HEK293 (cell line): ENCODE measurements around the gene LYZL4.

Source experiments
- CTCF ChIA-PET: fragments of 350-600 bp; formaldehyde crosslinking; extraction: SDS; loops from one replicate; lab custom pipeline; 2021; ENCODE audit warnings: antibody characterized with exemption; lab: Yijun Ruan, JAX
- POLR2A ChIA-PET: fragments of 300-600 bp; formaldehyde crosslinking; extraction: SDS; loops from one replicate; lab custom pipeline; 2020; ENCODE audit warnings: antibody characterized with exemption, inconsistent platforms; lab: Yijun Ruan, JAX
- H3K27ac ChIP-seq: fragments of 200-500 bp; sonication (Bioruptor generic); 2 replicates; pipeline ENCODE4 v1.5.1; 2014; ENCODE audit warnings: low read depth, low read length, control low read depth, inconsistent platforms; ENCODE audit errors: extremely low read depth
- H3K36me3 ChIP-seq, 2 experiments: fragments of 200-500 bp in 1 of 2; sonication (Bioruptor generic) in 1 of 2; 1 replicate in 1 of 2; 2 replicates in 1 of 2; pipeline ENCODE4 v1.5.1; 2014 to 2017; ENCODE audit warnings: inconsistent platforms in 2 of 2, low read length in 2 of 2; ENCODE audit not compliant: control insufficient read depth in 2 of 2, insufficient read depth in 1 of 2
- H3K4me1 ChIP-seq: fragments of 200-500 bp; sonication (Bioruptor generic); 2 replicates; pipeline ENCODE4 v1.5.1; 2014; ENCODE audit warnings: mild to moderate bottlenecking, low read length, inconsistent platforms; ENCODE audit not compliant: control insufficient read depth, insufficient read depth
- H3K4me3 ChIP-seq: 2 replicates; pipeline ENCODE4 v1.5.1; 2011; ENCODE audit warnings: low read depth, mild to moderate bottlenecking, control low read depth, low read length, moderate library complexity
- H3K9me3 ChIP-seq: fragments of 200-500 bp; sonication (Bioruptor generic); 2 replicates; pipeline ENCODE4 v1.5.1; 2014; ENCODE audit warnings: low read depth, low read length, inconsistent platforms; ENCODE audit not compliant: control insufficient read depth, insufficient read depth
- EGR2 ChIP-seq: fragments of 450-650 bp; formaldehyde crosslinking; IDR thresholded peaks from 2 replicates; pipeline ENCODE4 v1.5.1; 2016; ENCODE audit warnings: low read depth, missing biosample characterization, missing genetic modification characterization
- GLIS2 ChIP-seq: fragments of 450-650 bp; formaldehyde crosslinking; IDR thresholded peaks from 2 replicates; pipeline ENCODE4 v1.5.1; 2016; ENCODE audit warnings: missing biosample characterization, missing genetic modification characterization
- PRDM1 ChIP-seq: fragments of 450-650 bp; formaldehyde crosslinking; IDR thresholded peaks from 2 replicates; pipeline ENCODE4; 2016; ENCODE audit warnings: missing biosample characterization, missing genetic modification characterization
- ZBTB17 ChIP-seq: fragments of 450-650 bp; formaldehyde crosslinking; IDR thresholded peaks from 2 replicates; pipeline ENCODE4 v1.5.1; 2016; ENCODE audit warnings: missing biosample characterization, missing genetic modification characterization
- ZBTB6 ChIP-seq: fragments of 450-650 bp; formaldehyde crosslinking; IDR thresholded peaks from 2 replicates; pipeline ENCODE4 v1.5.1; 2017; ENCODE audit warnings: missing biosample characterization, missing genetic modification characterization
- ZNF10 ChIP-seq: fragments of 450-650 bp; formaldehyde crosslinking; IDR thresholded peaks from 2 replicates; pipeline ENCODE4 v1.5.1; 2017; ENCODE audit warnings: missing biosample characterization, missing genetic modification characterization
- ZNF174 ChIP-seq: fragments of 450-650 bp; formaldehyde crosslinking; IDR thresholded peaks from 2 replicates; pipeline ENCODE4 v1.5.0; 2017; ENCODE audit warnings: missing biosample characterization, mild to moderate bottlenecking, missing genetic modification characterization
- ZNF335 ChIP-seq: fragments of 450-650 bp; formaldehyde crosslinking; conservative IDR thresholded peaks from 2 replicates; pipeline ENCODE4 v1.5.1; 2016; ENCODE audit warnings: missing biosample characterization, missing genetic modification characterization
- ZNF521 ChIP-seq: fragments of 450-650 bp; formaldehyde crosslinking; IDR thresholded peaks from 2 replicates; pipeline ENCODE4 v1.5.1; 2017; ENCODE audit warnings: missing biosample characterization, mild to moderate bottlenecking, missing genetic modification characterization
- ZNF529 ChIP-seq: fragments of 450-650 bp; formaldehyde crosslinking; IDR thresholded peaks from 2 replicates; pipeline ENCODE4 v1.5.1; 2017; ENCODE audit warnings: missing genetic modification characterization, missing biosample characterization; ENCODE audit not compliant: insufficient replicate concordance
- ZNF561 ChIP-seq: fragments of 450-650 bp; IDR thresholded peaks from 2 replicates; pipeline ENCODE4 v1.5.1; 2018; ENCODE audit warnings: missing biosample characterization, missing genetic modification characterization, borderline replicate concordance
- ZNF585B ChIP-seq: fragments of 450-650 bp; formaldehyde crosslinking; IDR thresholded peaks from 2 replicates; pipeline ENCODE4 v1.5.1; 2016; ENCODE audit warnings: missing biosample characterization, missing genetic modification characterization
- ZNF677 ChIP-seq: fragments of 450-650 bp; IDR thresholded peaks from 2 replicates; pipeline ENCODE4 v1.5.0; 2018; ENCODE audit warnings: missing biosample characterization, mild to moderate bottlenecking, missing genetic modification characterization, moderate library complexity
- ZNF704 ChIP-seq: fragments of 450-650 bp; formaldehyde crosslinking; IDR thresholded peaks from 2 replicates; pipeline ENCODE4 v1.5.1; 2016; ENCODE audit warnings: missing biosample characterization, missing genetic modification characterization
- ZNF792 ChIP-seq: fragments of 450-650 bp; formaldehyde crosslinking; IDR thresholded peaks from 2 replicates; pipeline ENCODE4 v1.5.1; 2016; ENCODE audit warnings: missing biosample characterization, missing genetic modification characterization
- ZNF837 ChIP-seq: fragments of 450-650 bp; formaldehyde crosslinking; IDR thresholded peaks from 2 replicates; pipeline ENCODE4 v1.5.1; 2016; ENCODE audit warnings: missing biosample characterization, missing genetic modification characterization
- ZXDB ChIP-seq: fragments of 450-650 bp; formaldehyde crosslinking; IDR thresholded peaks from 2 replicates; pipeline ENCODE4 v1.5.1; 2016; ENCODE audit warnings: missing biosample characterization, missing genetic modification characterization

Gene LYZL4

DNA sequence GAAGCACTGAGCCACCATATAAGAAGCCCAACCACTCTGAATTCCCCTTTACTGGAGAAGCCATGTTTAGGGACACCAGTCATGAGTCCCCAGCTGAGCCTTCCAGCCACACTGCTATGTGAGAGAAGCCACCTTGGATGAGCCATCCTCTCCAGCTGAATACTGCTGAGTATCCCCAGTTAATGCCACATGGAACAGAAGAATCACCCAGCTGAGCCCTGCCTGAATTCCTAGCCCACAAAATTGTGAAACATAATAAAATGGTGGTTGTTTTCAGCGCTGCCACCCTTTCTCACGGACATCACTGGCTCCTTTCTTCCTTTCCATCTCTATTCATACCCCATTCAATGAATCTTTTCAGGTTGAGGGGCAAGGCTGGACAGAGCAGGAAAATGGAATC lies 22.1 kb upstream of the LYZL4 start:
- H3K4me1 ChIP-seq: no peaks in the 10 kb centered on the region
- POLR2A ChIA-PET: no interaction called here

GRCh38 chr3:42430781-42431532 lies 20.5 kb upstream of the LYZL4 start:
- H3K4me1 ChIP-seq: no peaks in the 10 kb centered on the region
- no peak overlapping the region for H3K4me3 ChIP-seq
- TF ChIP-seq ZBTB6 (tag by site-specific recombination) (no peak), ZBTB17 (tag by site-specific recombination) (no peak), ZNF174 (no peak), ZNF704 (tag by site-specific recombination) (no peak), ZXDB (tag by site-specific recombination) (no peak), ZNF837 (tag by site-specific recombination) (no peak), ZNF529 (no peak)
- TF ChIP-seq, all 188 proteins: peak for 0
- POLR2A ChIA-PET: no interaction called here
- CTCF ChIA-PET: interaction anchor here (1.1 kb wide), 1 partner anchor 12 kb away, joined by 3 read pairs; no protein-coding TSS in a partner anchor
- Histone ChIP-seq H3K36me3 (no peaks in the 10 kb centered on the region), H3K27ac (no peak overlapping the region), H3K9me3 (no peaks in the 10 kb centered on the region)

More for the DNA sequence above, 22.1 kb upstream of the LYZL4 start:
- no peak for TF ChIP-seq ZNF561 (tag by site-specific recombination)
- TF ChIP-seq PRDM1 (tag by site-specific recombination): no peak
- TF ChIP-seq ZNF10 (tag by site-specific recombination): no peak
- no peak for TF ChIP-seq ZNF792 (tag by site-specific recombination)
- no peak for TF ChIP-seq EGR2
- TF ChIP-seq ZNF585B (tag by site-specific recombination): no peak
- TF ChIP-seq ZNF521 (tag by site-specific recombination): no peak
- TF ChIP-seq ZNF335 (tag by site-specific recombination): no peak
- no peaks in the 10 kb centered on the region for H3K36me3 ChIP-seq
- CTCF ChIA-PET: no interaction called here
- no peak overlapping the region for H3K4me3 ChIP-seq
- H3K27ac ChIP-seq: no peak overlapping the region
- H3K9me3 ChIP-seq: no peaks in the 10 kb centered on the region

DNA sequence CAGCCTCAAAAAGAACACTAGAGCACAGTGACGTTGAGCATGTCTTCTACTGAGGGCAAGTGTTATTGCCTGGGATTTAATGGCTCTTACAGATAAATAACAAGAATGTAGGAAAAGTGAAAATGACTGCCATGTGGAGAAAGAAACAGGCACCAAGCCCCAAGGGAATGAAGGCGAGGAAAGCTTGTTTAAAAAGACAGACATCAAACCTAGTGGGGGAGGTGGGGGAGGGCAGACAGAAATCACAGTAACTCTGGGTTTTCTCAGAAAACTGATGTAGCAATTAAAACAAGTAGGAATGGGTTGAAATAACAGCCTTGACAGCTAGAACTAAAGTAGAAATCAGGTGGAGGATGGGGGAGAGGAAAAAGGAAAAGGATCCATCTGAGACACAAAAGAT lies 18.4 kb upstream of the LYZL4 start:
- H3K27ac ChIP-seq: no peak overlapping the region
- TF ChIP-seq GLIS2 (tag by site-specific recombination) (no peak), ZNF677 (no peak), ZNF529 (no peak)
- TF ChIP-seq, all 188 proteins: peak for 0

More for the DNA sequence above, 18.4 kb upstream of the LYZL4 start:
- H3K4me3 ChIP-seq: no peak overlapping the region
- H3K4me1 ChIP-seq: no peaks in the 10 kb centered on the region
- H3K9me3 ChIP-seq: no peaks in the 10 kb centered on the region
- ChIA-PET CTCF (interaction anchor here (0.7 kb wide), 1 partner anchor 751 kb away, joined by 3 read pairs; no protein-coding TSS in a partner anchor), POLR2A (no interaction called here)
- H3K36me3 ChIP-seq: no peaks in the 10 kb centered on the region
